Measurements from ENCODE around the gene STRAP. TPM values are rescaled to one million over a fixed set of nuclear protein-coding genes. Genes with fewer than 3 reads are reported as not detected.
"Not testable (repeated sequence)": the region's sequence is repeated elsewhere in the genome, so short reads cannot be mapped to it uniquely, and the experiment has no call there.

Gene STRAP
- total RNA-seq, 2 donors from 2014 or later = 188 to 362 TPM

DNA sequence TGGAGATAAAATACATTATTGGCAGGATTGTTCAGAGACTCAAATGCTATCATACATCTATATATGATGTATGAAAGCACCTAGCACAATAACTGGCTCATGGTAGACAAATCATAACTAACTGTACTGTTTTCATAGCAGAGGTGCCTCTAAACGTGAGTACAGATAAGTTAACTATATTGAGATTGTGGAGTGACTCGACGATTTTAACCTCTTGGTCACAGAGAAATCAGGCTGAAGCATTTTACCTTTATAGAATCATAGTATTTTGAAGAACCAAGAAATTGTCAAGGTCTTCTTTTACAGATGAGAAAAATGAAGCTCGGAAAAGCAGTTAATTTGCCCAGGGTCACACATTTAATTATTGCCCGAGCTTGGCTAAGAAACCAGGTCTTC is 28.3 kb downstream of the STRAP start:
- Histone ChIP-seq H3K27ac (ENCODE audit: low read depth, low read length) (no peak overlapping the region), H3K36me3 (ENCODE audit: control insufficient read depth, insufficient read depth, low read length) (peaks cover 16% of the 10 kb centered on the region), H3K4me1 (ENCODE audit: control insufficient read depth, insufficient read depth, low read length) (no peaks in the 10 kb centered on the region), H3K4me3 (ENCODE audit: low read length) (peak overlapping the region; percentile 92), H3K9me3 (ENCODE audit: control insufficient read depth, low read length) (no peaks in the 10 kb centered on the region), H3K9ac (ENCODE audit: extremely low read depth, low read length, poor library complexity, severe bottlenecking) (no peak overlapping the region), H3K27me3 (ENCODE audit: control insufficient read depth, insufficient read depth, low read length, poor library complexity, severe bottlenecking) (no peaks in the 10 kb centered on the region)
- H3K36me3 Mint-ChIP-seq (ENCODE audit: low read depth) = peaks cover 6% of the 10 kb centered on the region
- DNase-seq = no peak
- H3K27me3 Mint-ChIP-seq (ENCODE audit: insufficient read depth) = no peaks in the 10 kb centered on the region
- 78 to 81% methylated on average over 2 to 5 of the region's 5 CpGs for WGBS, 2 experiments (ENCODE audit: insufficient coverage in 1 of 2, insufficient read length in 1 of 2)
- peak overlapping the region; percentile 88 for H3K27ac Mint-ChIP-seq
- peak overlapping the region; percentile 75 for H3K4me3 Mint-ChIP-seq
- TF ChIP-seq, protein P1, sequence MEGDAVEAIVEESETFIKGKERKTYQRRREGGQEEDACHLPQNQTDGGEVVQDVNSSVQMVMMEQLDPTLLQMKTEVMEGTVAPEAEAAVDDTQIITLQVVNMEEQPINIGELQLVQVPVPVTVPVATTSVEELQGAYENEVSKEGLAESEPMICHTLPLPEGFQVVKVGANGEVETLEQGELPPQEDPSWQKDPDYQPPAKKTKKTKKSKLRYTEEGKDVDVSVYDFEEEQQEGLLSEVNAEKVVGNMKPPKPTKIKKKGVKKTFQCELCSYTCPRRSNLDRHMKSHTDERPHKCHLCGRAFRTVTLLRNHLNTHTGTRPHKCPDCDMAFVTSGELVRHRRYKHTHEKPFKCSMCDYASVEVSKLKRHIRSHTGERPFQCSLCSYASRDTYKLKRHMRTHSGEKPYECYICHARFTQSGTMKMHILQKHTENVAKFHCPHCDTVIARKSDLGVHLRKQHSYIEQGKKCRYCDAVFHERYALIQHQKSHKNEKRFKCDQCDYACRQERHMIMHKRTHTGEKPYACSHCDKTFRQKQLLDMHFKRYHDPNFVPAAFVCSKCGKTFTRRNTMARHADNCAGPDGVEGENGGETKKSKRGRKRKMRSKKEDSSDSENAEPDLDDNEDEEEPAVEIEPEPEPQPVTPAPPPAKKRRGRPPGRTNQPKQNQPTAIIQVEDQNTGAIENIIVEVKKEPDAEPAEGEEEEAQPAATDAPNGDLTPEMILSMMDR (conservative IDR thresholded peaks at IDR 0.05) = no peak
- peaks cover 18% of the 10 kb centered on the region for H3K4me1 Mint-ChIP-seq
- no peaks in the 10 kb centered on the region for H3K9me3 Mint-ChIP-seq

DNA sequence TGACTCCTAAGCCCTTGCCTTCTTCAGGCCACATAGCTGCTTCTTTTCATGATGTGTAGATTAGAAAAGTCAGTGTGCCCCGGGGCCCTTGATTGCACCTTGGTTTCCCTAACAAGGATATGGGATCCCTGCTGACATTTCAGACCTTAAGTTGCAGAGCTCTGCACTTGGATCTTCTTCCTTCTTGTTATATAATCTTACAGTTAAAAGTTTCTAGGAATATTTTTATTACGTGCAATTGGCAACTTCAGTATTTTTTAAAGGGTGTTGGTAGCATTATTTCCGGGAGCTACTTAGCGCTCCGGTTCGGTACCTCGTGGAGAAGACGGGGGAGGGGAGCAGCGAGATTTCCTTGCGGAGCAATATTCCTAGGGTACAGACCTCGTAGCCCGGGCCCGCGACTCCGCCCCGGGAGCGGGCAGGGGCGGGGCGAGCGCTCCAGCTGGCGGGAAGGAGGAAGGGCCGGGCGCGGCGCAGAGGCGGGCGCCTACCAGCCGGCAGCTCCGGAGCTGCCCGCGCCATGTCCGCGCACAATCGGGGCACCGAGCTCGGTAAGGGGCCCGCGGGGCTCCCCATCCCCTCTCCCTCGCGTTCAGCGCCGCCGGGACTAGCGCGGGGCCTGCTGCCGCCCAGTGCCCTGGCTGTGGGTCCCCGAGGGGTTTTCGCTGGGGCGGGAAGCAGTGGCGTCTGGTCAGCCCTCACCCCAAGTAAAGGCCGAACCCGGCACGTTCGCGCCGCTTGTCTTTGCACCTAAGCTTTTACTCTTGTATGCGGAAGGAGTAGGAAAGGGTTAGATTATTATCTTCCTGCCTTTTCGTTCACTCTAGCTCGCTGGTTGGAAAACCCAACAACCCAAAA is 28.9 kb downstream of the STRAP start, which contains the start of gene DERA:
Gene DERA, plus strand, starts transcription at position 469 of the 858 bp plus-strand sequence. Its CDS starts 52 bp downstream, at position 521.
- Histone ChIP-seq H3K4me3 (ENCODE audit: low read length) (peak within 1 kb of the TSS; percentile 92), H3K4me1 (ENCODE audit: control insufficient read depth, insufficient read depth, low read length) (peaks cover 4% of the 10 kb centered on the region), H3K9me3 (ENCODE audit: control insufficient read depth, low read length) (no peaks in the 10 kb centered on the region), H3K27ac (ENCODE audit: low read depth, low read length) (peak within 1 kb of the TSS; percentile 90), H3K9ac (ENCODE audit: extremely low read depth, low read length, poor library complexity, severe bottlenecking) (peak within 1 kb of the TSS; percentile 95), H3K27me3 (ENCODE audit: control insufficient read depth, insufficient read depth, low read length, poor library complexity, severe bottlenecking) (no peaks in the 10 kb centered on the region), H3K36me3 (ENCODE audit: control insufficient read depth, insufficient read depth, low read length) (peaks cover 13% of the 10 kb centered on the region)
- peak; percentile 95 for DNase-seq
- H3K27ac Mint-ChIP-seq = peak within 1 kb of the TSS; percentile 92
- no peaks in the 10 kb centered on the region for H3K27me3 Mint-ChIP-seq (ENCODE audit: insufficient read depth)
- H3K9me3 Mint-ChIP-seq = no peaks in the 10 kb centered on the region
- peaks cover 21% of the 10 kb centered on the region for H3K4me1 Mint-ChIP-seq
- H3K36me3 Mint-ChIP-seq (ENCODE audit: low read depth) = peaks cover 12% of the 10 kb centered on the region
- 0 to 1% methylated on average over 15 to 55 of the region's 59 CpGs for WGBS, 2 experiments (ENCODE audit: insufficient coverage in 1 of 2, insufficient read length in 1 of 2)
- TF ChIP-seq, protein P1 (conservative IDR thresholded peaks at IDR 0.05) = peak; percentile 19
- peak within 1 kb of the TSS; percentile 75 for H3K4me3 Mint-ChIP-seq

DNA sequence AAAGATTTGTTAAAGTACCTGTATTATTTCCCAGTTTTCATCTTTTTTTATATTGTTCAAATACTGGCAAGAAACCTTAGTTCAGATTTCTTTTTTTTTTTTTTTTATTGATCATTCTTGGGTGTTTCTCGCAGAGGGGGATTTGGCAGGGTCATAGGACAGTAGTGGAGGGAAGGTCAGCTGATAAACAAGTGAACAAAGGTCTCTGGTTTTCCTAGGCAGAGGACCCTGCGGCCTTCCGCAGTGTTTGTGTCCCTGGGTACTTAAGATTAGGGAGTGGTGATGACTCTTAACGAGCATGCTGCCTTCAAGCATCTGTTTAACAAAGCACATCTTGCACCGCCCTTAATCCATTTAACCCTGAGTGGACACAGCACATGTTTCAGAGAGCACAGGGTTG is 29.7 kb downstream of the STRAP start:
- not testable (repeated sequence) for H3K9me3 ChIP-seq (ENCODE audit: control insufficient read depth, low read length); H3K36me3 ChIP-seq (ENCODE audit: control insufficient read depth, insufficient read depth, low read length); DNase-seq; H3K9me3 Mint-ChIP-seq; H3K4me1 ChIP-seq (ENCODE audit: control insufficient read depth, insufficient read depth, low read length); H3K27me3 Mint-ChIP-seq (ENCODE audit: insufficient read depth); H3K27me3 ChIP-seq (ENCODE audit: control insufficient read depth, insufficient read depth, low read length, poor library complexity, severe bottlenecking)
- Mint-ChIP-seq H3K4me3 (peak overlapping the region; percentile 75), H3K36me3 (ENCODE audit: low read depth) (peaks cover 14% of the 10 kb centered on the region), H3K27ac (peak overlapping the region; percentile 92), H3K4me1 (peaks cover 24% of the 10 kb centered on the region)
- H3K4me3 ChIP-seq (ENCODE audit: low read length) = peak overlapping the region; percentile 92
- H3K27ac ChIP-seq (ENCODE audit: low read depth, low read length) = peak overlapping the region; percentile 90
- 19% methylated on average over 1 of the region's 5 CpGs; no CpG with 5 or more reads in 1 of the 2 experiments for WGBS, 2 experiments (ENCODE audit: insufficient coverage in 1 of 2, insufficient read length in 1 of 2)
- H3K9ac ChIP-seq (ENCODE audit: extremely low read depth, low read length, poor library complexity, severe bottlenecking) = peak overlapping the region; percentile 95

DNA sequence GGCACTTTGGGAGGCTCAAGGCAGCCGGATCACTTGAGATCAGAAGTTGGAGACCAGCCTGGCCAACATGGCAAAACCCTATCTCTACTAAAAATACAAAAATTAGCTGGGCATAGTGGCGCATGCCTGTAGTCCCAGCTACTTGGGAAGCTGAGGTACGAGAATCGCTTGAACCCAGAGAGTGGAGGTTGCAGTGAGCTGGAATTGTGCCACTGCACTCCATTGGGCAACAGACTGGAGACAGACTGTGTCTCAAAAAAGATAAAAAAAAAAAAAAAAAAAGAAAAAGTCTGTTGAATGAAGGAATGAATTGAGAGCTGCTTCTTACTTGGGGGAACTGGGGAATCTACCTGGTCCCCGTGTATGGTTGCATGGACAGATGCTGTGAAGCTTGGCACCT is 31.9 kb downstream of the STRAP start:
- not testable (repeated sequence) for H3K4me3 Mint-ChIP-seq; H3K9me3 Mint-ChIP-seq; H3K9ac ChIP-seq (ENCODE audit: extremely low read depth, low read length, poor library complexity, severe bottlenecking); DNase-seq; H3K27ac Mint-ChIP-seq; H3K36me3 ChIP-seq (ENCODE audit: control insufficient read depth, insufficient read depth, low read length); H3K9me3 ChIP-seq (ENCODE audit: control insufficient read depth, low read length); H3K4me3 ChIP-seq (ENCODE audit: low read length); H3K27me3 Mint-ChIP-seq (ENCODE audit: insufficient read depth); H3K4me1 ChIP-seq (ENCODE audit: control insufficient read depth, insufficient read depth, low read length); H3K27ac ChIP-seq (ENCODE audit: low read depth, low read length); H3K27me3 ChIP-seq (ENCODE audit: control insufficient read depth, insufficient read depth, low read length, poor library complexity, severe bottlenecking)
- H3K4me1 Mint-ChIP-seq = peaks cover 39% of the 10 kb centered on the region
- 81 to 90% methylated on average over 4 to 5 of the region's 5 CpGs for WGBS, 2 experiments (ENCODE audit: insufficient coverage in 1 of 2, insufficient read length in 1 of 2)
- peaks cover 23% of the 10 kb centered on the region for H3K36me3 Mint-ChIP-seq (ENCODE audit: low read depth)
